SK-N-SH (cell line): ENCODE results near the gene SEMA3C. TPM values are rescaled to one million over a fixed set of nuclear protein-coding genes. Genes with fewer than 3 reads are reported as not detected.

Experiments
- ELF1 ChIP-seq: IDR thresholded peaks from 2 replicates; pipeline ENCODE4 v1.4.0; 2012
- FOSL2 ChIP-seq: IDR thresholded peaks from 2 replicates; pipeline ENCODE4 v1.4.0; 2012; ENCODE audit warnings: low read depth, mild to moderate bottlenecking, moderate library complexity, borderline replicate concordance
- FOXJ3 ChIP-seq: sonication (generic); formaldehyde crosslinking; IDR thresholded peaks from 2 replicates; pipeline ENCODE4 v1.5.1; 2020; ENCODE audit warnings: mild to moderate bottlenecking, missing genetic modification reagents
- FOXM1 ChIP-seq: IDR thresholded peaks from 2 replicates; pipeline ENCODE4 v1.4.0; 2012; ENCODE audit warnings: low read depth, mild to moderate bottlenecking
- GABPA ChIP-seq: IDR thresholded peaks from 2 replicates; pipeline ENCODE4 v1.4.0; 2012; ENCODE audit warnings: low read depth, mild to moderate bottlenecking
- GATA2 ChIP-seq: sonication (generic); formaldehyde crosslinking; IDR thresholded peaks from 2 replicates; pipeline ENCODE4 v1.5.0; 2020; ENCODE audit warnings: mild to moderate bottlenecking, missing genetic modification reagents
- IRF3 ChIP-seq: fragments of 150-350 bp; IDR thresholded peaks from 2 replicates; pipeline ENCODE4 v1.6.1; 2016; ENCODE audit warnings: mild to moderate bottlenecking, low read depth, low read length
- JUND ChIP-seq: IDR thresholded peaks from 2 replicates; pipeline ENCODE4 v1.4.0; 2012
- RAD21 ChIP-seq: IDR thresholded peaks from 2 replicates; pipeline ENCODE4 v1.6.1; 2012; ENCODE audit warnings: mild to moderate bottlenecking, low read length
- RCOR1 ChIP-seq: fragments of 150-350 bp; IDR thresholded peaks from 2 replicates; pipeline ENCODE4 v1.6.1; 2017; ENCODE audit warnings: antibody characterized with exemption, low read length
- REST ChIP-seq: IDR thresholded peaks from 2 replicates; pipeline ENCODE4 v1.6.1; 2012; ENCODE audit warnings: mild to moderate bottlenecking, low read depth, low read length, moderate library complexity
- RFX5 ChIP-seq: IDR thresholded peaks from 2 replicates; pipeline ENCODE4 v1.6.1; 2012; ENCODE audit warnings: mild to moderate bottlenecking, improper control_type of control experiment, low read length
- SIN3A ChIP-seq: IDR thresholded peaks from 2 replicates; pipeline ENCODE4 v1.6.1; 2012; ENCODE audit warnings: low read depth, mild to moderate bottlenecking, low read length, moderate library complexity, borderline replicate concordance
- TAF1 ChIP-seq: IDR thresholded peaks from 2 replicates; pipeline ENCODE4 v1.6.1; 2012; ENCODE audit warnings: low read depth, mild to moderate bottlenecking, low read length, moderate library complexity, borderline replicate concordance
- TCF12 ChIP-seq: IDR thresholded peaks from 2 replicates; pipeline ENCODE4 v1.4.0; 2012
- TEAD4 ChIP-seq: IDR thresholded peaks from 2 replicates; pipeline ENCODE4 v1.4.0; 2012; ENCODE audit warnings: mild to moderate bottlenecking, borderline replicate concordance; ENCODE audit not compliant: insufficient read depth
- USF1 ChIP-seq: IDR thresholded peaks from 2 replicates; pipeline ENCODE4 v1.4.0; 2012; ENCODE audit warnings: low read depth, borderline replicate concordance
- USF2 ChIP-seq: fragments of 150-350 bp; IDR thresholded peaks from 2 replicates; pipeline ENCODE4 v1.6.1; 2017; ENCODE audit warnings: antibody characterized with exemption, low read length, low read depth, borderline replicate concordance
- polyA plus RNA-seq, 3 experiments: library from polyadenylated mRNA; depleted of rRNA; stranded (reverse); fragments of >200 nt; gene quantifications; 2 replicates each; pipeline ENCODE4 v1.2.3, GENCODE V29; 2012

The SEMA3C gene
- polyA plus RNA-seq, 1 of the 3 experiments (the other 2 are of a cell fraction), result 51.1 TPM

GRCh38 chr7:80916770-80917741 lies 1.8 kb downstream of the SEMA3C start (continued):
- TF ChIP-seq IRF3 (no peak), FOXM1 (peak; percentile 93), JUND (peak; percentile 92), RAD21 (peak; percentile 77), GATA2 (CRISPR knock-in tag) (no peak), GABPA (no peak), TEAD4 (peak; percentile 90), TAF1 (peak; percentile 26; the same call in 1 of the 2 replicates), FOSL2 (peak; percentile 91), TCF12 (peak; percentile 92), USF2 (no peak), FOXJ3 (CRISPR knock-in tag) (no peak), USF1 (no peak), REST (peak; percentile 53; the same call in 1 of the 2 replicates), ELF1 (no peak), SIN3A (peak; percentile 93; the same call in 1 of the 2 replicates), RCOR1 (no peak; the same call in 1 of the 2 replicates), RFX5 (no peak)
